Putamen (tissue), 1 donor: Measurements from ENCODE around the gene GAB4.
"Not testable (repeated sequence)": the region's sequence is repeated elsewhere in the genome, so short reads cannot be mapped to it uniquely, and the experiment has no call there.

Experiments used
- DNase-seq: peaks from one replicate; pipeline ENCODE4 v3.0.0-alpha.2; 2016; ENCODE audit warnings: low spot score

The GAB4 gene

GRCh38 chr22:16959345-16959930 is 48.6 kb downstream of the GAB4 start:
- DNase-seq: no peak

GRCh38 chr22:16958475-16958874 is 49.5 kb downstream of the GAB4 start:
- DNase-seq: no peak

- DNase-seq: no peak
These were observed 50.2 kb downstream of the GAB4 start for GRCh38 chr22:16957781-16958180.

- DNase-seq: no peak
These were observed 51.7 kb downstream of the GAB4 start for GRCh38 chr22:16956290-16956689.

- DNase-seq: peak; percentile 18
These were observed 52.3 kb downstream of the GAB4 start for GRCh38 chr22:16955678-16956210.

GRCh38 chr22:16955081-16955480 is 52.9 kb downstream of the GAB4 start:
- no peak for DNase-seq

GRCh38 chr22:16954060-16954403 is 54.0 kb downstream of the GAB4 start:
- no peak for DNase-seq

- no peak for DNase-seq
These were observed 54.6 kb downstream of the GAB4 start for GRCh38 chr22:16953206-16954059.

- peak; percentile 38 for DNase-seq
These were observed 58.5 kb downstream of the GAB4 start for GRCh38 chr22:16949561-16949960.

- DNase-seq: no peak
These were observed 70.2 kb downstream of the GAB4 start for GRCh38 chr22:16937811-16938210.

- not testable (repeated sequence) for DNase-seq
These were observed 70.8 kb downstream of the GAB4 start for GRCh38 chr22:16937209-16937608.

- DNase-seq: no peak
These were observed 71.4 kb downstream of the GAB4 start for GRCh38 chr22:16936625-16937024.

- DNase-seq: no peak
These were observed 72.8 kb downstream of the GAB4 start for GRCh38 chr22:16935209-16935608.

- DNase-seq: no peak
These were observed 74.4 kb downstream of the GAB4 start for GRCh38 chr22:16933291-16934282.

- no peak for DNase-seq
These were observed 75.4 kb downstream of the GAB4 start for GRCh38 chr22:16932577-16932976.

- no peak for DNase-seq
These were observed 82.5 kb downstream of the GAB4 start for GRCh38 chr22:16925407-16925966.

- DNase-seq: no peak
These were observed 85.3 kb downstream of the GAB4 start for GRCh38 chr22:16922706-16923105.

- no peak for DNase-seq
These were observed 85.9 kb downstream of the GAB4 start for GRCh38 chr22:16922076-16922475.

- peak; percentile 52 for DNase-seq
These were observed 90.6 kb downstream of the GAB4 start for GRCh38 chr22:16917144-16918003.

GRCh38 chr22:16915701-16916100 is 92.3 kb downstream of the GAB4 start:
- no peak for DNase-seq

- DNase-seq: not testable (repeated sequence)
These were observed 93.1 kb downstream of the GAB4 start for GRCh38 chr22:16914911-16915310.
